Prostate gland (tissue), 2 donors: ENCODE measurements around the gene ALOX5AP.

Experiments used
- CTCF ChIP-seq, 4 experiments: fragments of 200-600 bp in 2 of 4; fragments of 450-650 bp in 2 of 4; sonication (generic) in 2 of 4; IDR thresholded peaks; 1 replicate in 3 of 4; 2 replicates in 1 of 4; pipeline ENCODE4 v1.5.1; 2016 to 2019; ENCODE audit warnings: antibody characterized with exemption in 4 of 4, mild to moderate bottlenecking in 2 of 4, moderate library complexity in 2 of 4
- POLR2AphosphoS5 ChIP-seq: sonication (generic); formaldehyde crosslinking; IDR thresholded peaks from one replicate; pipeline ENCODE4 v1.6.1; 2017; ENCODE audit warnings: antibody characterized with exemption

- TF ChIP-seq POLR2AphosphoS5 (no peak), CTCF (IDR thresholded peaks at IDR 0.05) (no peak)
These were observed 45.6 kb upstream of the ALOX5AP start for GRCh38 chr13:30689752-30690151.
